Frontal cortex (tissue), 4 donors: Measurements from ENCODE around the gene FRG2C. TPM values are rescaled to one million over a fixed set of nuclear protein-coding genes. Genes with fewer than 3 reads are reported as not detected.
A peak's percentile ranks its signal among the peaks of the same experiment; 100 is the strongest.
"Not testable (repeated sequence)": the region's sequence is repeated elsewhere in the genome, so short reads cannot be mapped to it uniquely, and the experiment has no call there.

Experiments used
- DNase-seq, 2 donors: peaks; one replicate each; pipeline ENCODE4 v3.0.0; 2012; ENCODE audit warnings: low spot score in 2 of 2
- FAIRE-seq: peaks from 2 replicates; lab custom pipeline; 2012; peaks lifted over from hg19 to GRCh38; lab: Jason Lieb, UNC
- total RNA-seq: library from RNA; depleted of rRNA; stranded (reverse); fragments of >200 nt; gene quantifications from one replicate; pipeline ENCODE4 v1.2.3, GENCODE V29; 2014
- donor health status: control.
- donor health status: control.
- donor health status: control.

FRG2C gene
- total RNA-seq, result not detected

- not testable (repeated sequence) for DNase-seq, FAIRE-seq
These were observed at the start of gene FRG2C for GRCh38 chr3:75664028-75664427. FRG2C (plus strand) TSS chr3:75664328; CDS start chr3:75664380, 52 bp downstream.

DNA sequence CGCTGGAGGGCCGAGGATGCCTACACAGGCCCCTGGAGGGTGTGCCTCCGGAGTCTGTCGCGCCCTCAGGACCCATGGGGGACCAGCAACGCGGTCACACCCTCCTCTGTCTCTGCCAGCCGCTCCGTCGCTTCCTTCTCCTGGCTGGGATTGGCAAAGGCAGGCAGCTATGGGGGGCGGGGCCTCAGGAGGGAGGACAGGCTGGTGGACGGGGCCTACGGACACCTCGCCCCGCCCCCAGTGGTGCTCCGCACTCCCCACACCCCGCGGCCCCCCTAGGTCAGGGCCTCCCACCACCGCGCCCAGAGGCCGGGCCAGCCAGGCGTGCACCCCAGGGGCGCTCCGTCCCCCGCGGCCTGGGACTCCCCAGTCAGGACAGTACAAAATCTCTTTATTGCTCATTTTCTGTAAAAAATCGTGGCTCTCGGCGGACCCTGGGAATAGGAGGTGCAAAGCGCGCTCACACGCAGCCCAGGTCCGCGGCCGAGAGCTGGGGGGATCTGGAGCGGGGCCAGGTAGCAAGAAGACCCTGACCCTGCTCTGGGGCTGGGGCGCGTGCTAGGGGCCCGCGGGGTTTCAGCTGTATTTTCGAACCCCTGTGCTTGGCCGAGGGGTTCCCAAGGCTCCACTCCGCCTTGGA lies 45.3 kb upstream of the FRG2C start:
- not testable (repeated sequence) for FAIRE-seq
- peak; percentile 48 to 67 for DNase-seq

- DNase-seq, result peak in 1 of 2 donors; percentile 36
- not testable (repeated sequence) for FAIRE-seq
These were observed 44.6 kb upstream of the FRG2C start for GRCh38 chr3:75619481-75620031.

GRCh38 chr3:75621772-75622171 lies 42.4 kb upstream of the FRG2C start:
- not testable (repeated sequence) for DNase-seq, FAIRE-seq

DNA sequence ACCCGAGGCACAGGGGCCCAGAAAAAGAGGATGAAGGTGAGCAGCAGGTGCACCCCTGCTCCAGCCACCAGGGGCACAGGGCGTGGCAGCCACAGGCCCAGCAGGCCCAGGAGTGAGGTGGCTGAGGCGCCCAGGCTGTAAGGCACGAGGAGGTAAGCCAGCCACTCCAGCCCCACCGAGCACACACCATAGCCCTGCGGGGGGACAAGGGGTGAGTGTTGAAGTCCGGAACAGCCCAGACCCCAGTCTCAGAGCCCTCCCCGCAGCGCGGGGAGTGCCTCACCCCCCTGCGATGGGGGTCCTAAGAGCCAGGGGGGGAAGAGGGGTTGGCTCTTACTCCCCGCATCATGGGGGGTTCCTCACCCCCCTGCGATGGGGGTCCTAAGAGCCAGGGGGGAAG lies 40.5 kb upstream of the FRG2C start:
- DNase-seq, FAIRE-seq: not testable (repeated sequence)

GRCh38 chr3:75630887-75631535 lies 33.1 kb upstream of the FRG2C start:
- not testable (repeated sequence) for FAIRE-seq, DNase-seq

GRCh38 chr3:75631541-75631940 lies 32.6 kb upstream of the FRG2C start:
- no peak for DNase-seq
- no peak for FAIRE-seq

GRCh38 chr3:75638947-75639346 lies 25.2 kb upstream of the FRG2C start:
- not testable (repeated sequence) for FAIRE-seq, DNase-seq

- not testable (repeated sequence) for FAIRE-seq
These were observed 23.0 kb upstream of the FRG2C start for GRCh38 chr3:75641107-75641517.

GRCh38 chr3:75643031-75643800 lies 20.9 kb upstream of the FRG2C start:
- not testable (repeated sequence) for DNase-seq

More at GRCh38 chr3:75641107-75641517, 23.0 kb upstream of the FRG2C start:
- DNase-seq, result peak in 1 of 2 donors; percentile 42

DNA sequence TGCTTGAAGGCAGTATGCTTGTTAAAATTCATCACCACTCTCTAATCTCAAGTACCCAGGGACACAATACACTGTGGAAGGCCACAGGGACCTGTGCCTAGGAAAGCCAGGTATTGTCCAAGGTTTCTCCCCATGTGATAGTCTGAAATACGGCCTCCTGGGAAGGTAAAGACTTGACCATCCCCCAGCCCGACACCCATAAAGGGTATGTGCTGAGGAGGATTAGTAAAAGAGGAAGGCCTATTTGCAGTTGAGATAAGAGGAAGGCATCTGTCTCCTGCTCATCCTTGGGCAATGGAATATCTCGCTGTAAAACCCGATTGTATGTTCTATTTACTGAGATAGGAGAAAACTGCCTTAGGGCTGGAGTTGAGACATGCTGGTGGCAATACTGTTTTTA lies 18.6 kb upstream of the FRG2C start:
- FAIRE-seq, DNase-seq: not testable (repeated sequence)

More at GRCh38 chr3:75643031-75643800, 20.9 kb upstream of the FRG2C start:
- FAIRE-seq, result not testable (repeated sequence)

DNA sequence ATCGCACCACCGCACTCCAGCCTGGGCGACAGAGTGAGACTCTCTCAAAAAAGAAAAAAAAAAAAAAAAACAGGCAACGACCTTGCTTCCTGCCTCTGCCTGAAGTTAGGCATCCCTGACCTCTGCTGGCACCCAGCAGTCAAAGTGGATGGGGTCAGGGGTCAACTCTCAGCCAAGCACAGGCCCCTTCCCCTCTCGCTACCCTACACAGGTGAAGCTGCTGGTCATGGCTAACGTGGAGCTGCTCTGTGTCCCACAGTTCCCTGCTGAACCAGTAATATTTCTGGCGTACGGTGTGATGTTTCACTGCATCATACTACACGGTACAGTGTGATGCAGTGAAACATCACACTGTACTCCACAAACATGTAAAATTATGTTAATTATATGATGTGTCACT lies 13.9 kb upstream of the FRG2C start:
- no peak for DNase-seq
- FAIRE-seq, result no peak

GRCh38 chr3:75655101-75655904 lies 8.8 kb upstream of the FRG2C start:
- DNase-seq, FAIRE-seq: not testable (repeated sequence)

DNA sequence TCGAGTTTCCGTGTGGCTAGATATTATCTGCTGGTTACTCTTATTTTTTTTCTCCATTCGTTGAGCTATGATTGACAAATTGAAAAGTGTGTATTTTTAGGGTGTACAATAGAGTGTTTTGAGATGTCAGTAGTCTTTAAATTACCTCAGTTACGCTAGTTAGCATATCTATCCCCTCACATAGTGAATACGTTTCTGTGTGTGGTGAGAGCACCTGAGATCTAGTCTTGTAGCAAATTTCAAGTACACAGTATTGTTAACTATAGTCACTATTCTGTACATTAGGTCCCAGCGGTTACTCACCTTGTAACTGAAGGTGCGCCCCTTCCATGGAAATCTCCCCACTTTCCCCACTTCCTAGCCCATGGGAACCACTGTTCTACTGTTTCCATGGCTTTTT lies 8.2 kb upstream of the FRG2C start:
- not testable (repeated sequence) for DNase-seq, FAIRE-seq

GRCh38 chr3:75658411-75659107 lies 5.6 kb upstream of the FRG2C start:
- DNase-seq, FAIRE-seq: not testable (repeated sequence)

GRCh38 chr3:75659108-75659433 lies 5.1 kb upstream of the FRG2C start:
- FAIRE-seq, result peak; percentile 17
- DNase-seq, result not testable (repeated sequence)

GRCh38 chr3:75665626-75666025 lies 1.5 kb downstream of the FRG2C start:
- FAIRE-seq, DNase-seq: not testable (repeated sequence)
